RWPE1 (cell line): Measurements from ENCODE around the gene SLC9A9.

Experiments
- CTCF ChIA-PET: fragments of 350-600 bp; sonication (Branson Sonifier 250); formaldehyde crosslinking; extraction: SDS; loops from one replicate; lab custom pipeline; 2021; lab: Yijun Ruan, JAX
- POLR2A ChIA-PET: fragments of 400-600 bp; formaldehyde crosslinking; extraction: SDS; loops from one replicate; lab custom pipeline; 2020; ENCODE audit warnings: antibody characterized with exemption; ENCODE audit not compliant: low non-redundant PET; lab: Yijun Ruan, JAX
- DNase-seq: peaks from one replicate; pipeline ENCODE4 v3.0.0; 2012; ENCODE audit warnings: low spot score
- H3K27ac ChIP-seq: fragments of 450-650 bp; 2 replicates; pipeline ENCODE4 v1.5.1; 2017
- TF ChIP-seq, protein P1 (sequence below): fragments of 450-650 bp; conservative IDR thresholded peaks from 2 replicates; pipeline ENCODE4 v1.5.1; 2017; ENCODE audit warnings: low read depth, mild to moderate bottlenecking

Gene SLC9A9

GRCh38 chr3:143826296-143826695 is 22.0 kb downstream of the SLC9A9 start:
- CTCF ChIA-PET: no interaction called here
- POLR2A ChIA-PET: no interaction called here
- DNase-seq: no peak
- H3K27ac ChIP-seq: no peak overlapping the region
- TF ChIP-seq, protein P1, sequence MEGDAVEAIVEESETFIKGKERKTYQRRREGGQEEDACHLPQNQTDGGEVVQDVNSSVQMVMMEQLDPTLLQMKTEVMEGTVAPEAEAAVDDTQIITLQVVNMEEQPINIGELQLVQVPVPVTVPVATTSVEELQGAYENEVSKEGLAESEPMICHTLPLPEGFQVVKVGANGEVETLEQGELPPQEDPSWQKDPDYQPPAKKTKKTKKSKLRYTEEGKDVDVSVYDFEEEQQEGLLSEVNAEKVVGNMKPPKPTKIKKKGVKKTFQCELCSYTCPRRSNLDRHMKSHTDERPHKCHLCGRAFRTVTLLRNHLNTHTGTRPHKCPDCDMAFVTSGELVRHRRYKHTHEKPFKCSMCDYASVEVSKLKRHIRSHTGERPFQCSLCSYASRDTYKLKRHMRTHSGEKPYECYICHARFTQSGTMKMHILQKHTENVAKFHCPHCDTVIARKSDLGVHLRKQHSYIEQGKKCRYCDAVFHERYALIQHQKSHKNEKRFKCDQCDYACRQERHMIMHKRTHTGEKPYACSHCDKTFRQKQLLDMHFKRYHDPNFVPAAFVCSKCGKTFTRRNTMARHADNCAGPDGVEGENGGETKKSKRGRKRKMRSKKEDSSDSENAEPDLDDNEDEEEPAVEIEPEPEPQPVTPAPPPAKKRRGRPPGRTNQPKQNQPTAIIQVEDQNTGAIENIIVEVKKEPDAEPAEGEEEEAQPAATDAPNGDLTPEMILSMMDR: no peak

- POLR2A ChIA-PET: no interaction called here
- no peak for DNase-seq
- H3K27ac ChIP-seq: no peak overlapping the region
- CTCF ChIA-PET: interaction anchor here (0.7 kb wide), 1 partner anchor 687 kb away, joined by 3 read pairs; no protein-coding TSS in a partner anchor
- TF ChIP-seq, protein P1: no peak
Observed at GRCh38 chr3:143825513-143825912, 22.8 kb downstream of the SLC9A9 start.

- ChIA-PET CTCF (interaction anchor here (0.5 to 0.7 kb wide), 2 partner anchors 9 to 686 kb away, joined by 3 to 7 read pairs; no protein-coding TSS in a partner anchor), POLR2A (no interaction called here)
- H3K27ac ChIP-seq: no peak overlapping the region
- TF ChIP-seq, protein P1: no peak
- no peak for DNase-seq
Observed at GRCh38 chr3:143824735-143825385, 23.4 kb downstream of the SLC9A9 start.

GRCh38 chr3:143822798-143823197 is 25.5 kb downstream of the SLC9A9 start:
- TF ChIP-seq, protein P1: no peak
- ChIA-PET CTCF (interaction anchor here (0.7 kb wide), 1 partner anchor 854 kb away, joined by 6 read pairs; no protein-coding TSS in a partner anchor), POLR2A (no interaction called here)
- no peak overlapping the region for H3K27ac ChIP-seq
- no peak for DNase-seq

- TF ChIP-seq, protein P1: no peak
- POLR2A ChIA-PET: no interaction called here
Observed at GRCh38 chr3:143822374-143822773, 25.9 kb downstream of the SLC9A9 start.

DNA sequence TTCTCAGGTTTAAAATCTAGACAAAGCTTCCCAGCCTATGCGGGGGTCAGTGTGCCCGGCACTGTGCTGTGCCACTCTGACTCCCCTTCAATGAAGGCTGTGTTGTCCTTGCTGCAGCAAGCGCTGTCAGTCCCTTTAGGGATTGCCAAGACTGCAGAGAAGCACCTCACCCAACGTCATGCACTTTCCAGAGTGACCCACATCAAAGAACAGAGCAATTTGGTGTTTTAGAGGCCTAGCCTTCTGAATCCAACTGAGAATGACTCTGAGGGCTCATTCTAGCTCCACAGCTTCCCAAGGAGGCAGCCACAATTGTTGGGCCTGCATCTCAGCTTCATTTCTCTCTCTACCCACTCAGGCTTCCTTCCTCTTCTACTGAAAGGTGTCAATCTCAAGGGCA is 26.4 kb downstream of the SLC9A9 start:
- ChIA-PET CTCF (no interaction called here), POLR2A (no interaction called here)
- no peak for DNase-seq
- TF ChIP-seq, protein P1: no peak
- H3K27ac ChIP-seq: no peak overlapping the region

More at GRCh38 chr3:143822374-143822773, 25.9 kb downstream of the SLC9A9 start:
- CTCF ChIA-PET: no interaction called here
- DNase-seq: no peak
- no peak overlapping the region for H3K27ac ChIP-seq
